ENCODE results near the gene MFAP3L.
"Not testable (repeated sequence)": the region's sequence is repeated elsewhere in the genome, so short reads cannot be mapped to it uniquely, and the experiment has no call there.

MFAP3L gene

DNA sequence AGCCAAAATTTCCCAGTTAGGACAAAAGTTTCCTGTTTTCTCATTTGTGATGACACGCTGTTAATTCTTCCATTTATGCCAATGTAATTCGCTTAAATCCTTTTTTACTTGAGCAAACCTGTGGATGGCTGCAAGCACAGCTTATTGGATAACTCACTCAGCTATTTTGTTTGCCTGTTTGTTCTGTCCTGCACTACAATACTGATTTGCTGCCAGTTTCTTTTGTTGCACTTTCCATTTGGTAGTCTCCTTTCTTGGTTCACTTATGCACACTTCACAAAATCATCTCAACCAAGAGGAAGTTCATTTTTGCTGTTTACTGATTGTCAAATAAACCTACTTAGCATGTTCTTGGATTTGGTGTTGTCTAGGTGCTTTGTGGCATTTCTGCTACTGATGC is 40.3 kb downstream of the MFAP3L start:
- DNase-seq = no peak

GRCh38 chr4:169984745-169985144 is 41.5 kb downstream of the MFAP3L start:
- DNase-seq = no peak

GRCh38 chr4:169984173-169984572 is 42.0 kb downstream of the MFAP3L start:
- DNase-seq = no peak

GRCh38 chr4:169976951-169977350 is 49.2 kb downstream of the MFAP3L start:
- DNase-seq = no peak

DNA sequence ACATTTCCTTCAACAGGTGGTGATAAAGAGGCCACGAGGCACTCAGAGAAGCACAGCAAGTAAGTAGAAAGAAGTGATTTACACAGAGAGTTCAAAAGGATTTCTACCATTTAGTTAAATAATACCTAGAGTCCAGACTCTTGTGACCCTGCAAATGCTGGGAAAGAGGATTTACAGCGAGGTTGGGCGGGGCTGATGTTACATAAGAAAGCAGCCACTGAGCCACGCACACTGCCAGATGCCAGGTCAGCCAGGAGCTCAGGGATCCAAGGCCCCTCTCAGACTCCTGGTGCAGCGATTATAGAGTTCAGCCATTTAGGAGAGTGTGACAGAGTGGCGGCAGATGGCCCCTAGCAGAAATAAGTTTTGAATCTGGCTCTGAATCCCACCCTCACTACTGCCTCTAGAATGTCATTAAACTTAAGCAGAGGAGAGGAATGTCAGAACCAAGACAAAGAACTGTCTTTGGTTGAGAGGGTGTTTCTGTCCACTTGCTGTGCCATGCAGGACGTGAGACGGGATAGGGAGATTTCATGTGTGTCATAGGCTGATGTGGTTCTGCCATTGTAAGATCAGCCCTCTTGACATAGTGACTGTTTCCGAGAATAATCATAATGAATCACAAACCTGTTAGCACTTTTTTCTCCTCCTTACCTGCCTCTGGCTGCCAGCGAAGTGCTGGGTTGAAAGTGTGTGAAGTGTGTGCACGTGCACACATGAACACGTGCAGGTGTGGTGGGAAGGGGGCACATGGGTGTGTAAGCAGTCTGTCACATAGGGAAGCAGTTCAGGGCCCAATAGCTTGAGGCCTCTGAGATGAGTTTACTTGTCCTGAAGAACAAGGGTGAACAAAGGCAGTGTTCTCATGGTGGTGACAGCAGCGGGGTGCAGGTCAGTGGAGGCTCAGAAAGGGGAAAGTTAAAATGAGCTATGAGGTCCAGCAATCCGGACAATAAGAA is 50.1 kb downstream of the MFAP3L start:
- DNase-seq = no peak

DNA sequence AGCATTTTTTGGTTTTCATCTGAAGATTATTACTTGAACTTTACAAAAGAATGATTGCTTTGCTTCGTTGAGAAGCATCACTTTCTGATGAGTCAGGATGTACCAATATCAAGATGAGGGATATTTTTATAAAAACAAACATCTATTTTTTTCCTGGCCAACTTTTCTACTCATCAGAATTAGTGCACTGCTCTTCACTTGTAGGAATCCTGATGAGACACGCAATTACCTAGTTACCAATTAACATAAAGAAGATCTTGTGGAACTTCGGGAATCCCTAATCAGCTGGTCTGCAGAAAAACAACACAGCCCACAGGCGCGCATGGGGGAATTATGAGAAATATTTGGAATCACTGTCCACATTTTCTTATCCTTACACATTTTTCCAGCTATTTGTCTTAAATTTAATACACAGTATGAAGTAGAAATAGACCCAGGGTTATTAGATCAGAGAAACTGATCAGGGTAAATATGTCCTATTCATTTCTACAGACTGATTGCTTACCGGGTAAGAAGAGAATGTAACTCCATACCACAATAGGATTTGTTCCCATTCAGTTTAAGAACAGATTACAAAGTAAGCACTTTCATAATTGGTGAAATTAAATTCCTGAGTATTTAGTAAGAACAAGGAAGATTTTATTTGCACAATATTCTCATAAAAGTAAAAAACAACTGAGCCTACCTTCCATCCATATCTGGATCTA is 50.9 kb downstream of the MFAP3L start:
- no peak for DNase-seq

- no peak for DNase-seq
These were observed 54.7 kb downstream of the MFAP3L start for GRCh38 chr4:169971456-169972015.

GRCh38 chr4:169968999-169969398 is 57.2 kb downstream of the MFAP3L start:
- no peak for DNase-seq

DNA sequence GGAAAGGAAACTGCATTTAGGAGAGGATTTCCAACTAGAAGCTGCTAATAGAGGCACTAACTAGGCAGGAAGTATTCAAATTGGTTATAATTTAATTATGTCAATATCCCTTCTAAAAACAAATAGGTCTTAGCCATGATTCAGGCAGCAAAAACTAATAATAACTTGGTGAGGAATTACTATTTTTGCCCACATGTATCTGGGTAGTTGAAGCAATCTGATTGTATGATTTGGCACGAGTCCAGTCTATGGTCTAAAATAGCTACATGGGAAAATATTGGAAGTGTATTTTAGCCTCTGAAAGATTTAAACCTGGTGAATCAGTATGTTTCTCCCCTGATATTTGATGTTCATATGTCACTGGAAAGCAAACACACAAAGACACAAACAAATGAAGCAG is 62.2 kb downstream of the MFAP3L start:
- no peak for DNase-seq

- DNase-seq = no peak
These were observed 66.9 kb downstream of the MFAP3L start for GRCh38 chr4:169959254-169959653.

DNA sequence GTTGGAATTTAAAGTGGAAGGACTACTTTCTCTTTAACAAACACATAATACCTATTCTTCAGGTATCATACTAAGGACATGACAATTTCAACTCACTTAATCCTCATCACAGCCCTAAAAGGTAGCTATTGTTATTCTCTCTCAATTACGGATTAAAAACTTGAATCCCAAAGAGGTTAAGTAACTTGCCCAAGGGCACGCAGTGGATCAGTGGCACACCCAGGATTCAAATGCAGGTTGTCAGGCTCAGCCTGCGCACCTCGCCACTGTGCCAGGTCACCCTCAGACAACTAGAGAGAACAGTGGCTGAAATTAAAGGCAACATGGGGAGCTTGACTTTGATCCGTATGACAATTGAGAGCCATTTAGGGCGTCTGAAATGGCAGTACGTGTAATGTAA is 67.6 kb downstream of the MFAP3L start:
- no peak for DNase-seq

- no peak for DNase-seq
These were observed 68.4 kb downstream of the MFAP3L start for GRCh38 chr4:169957785-169958184.

DNA sequence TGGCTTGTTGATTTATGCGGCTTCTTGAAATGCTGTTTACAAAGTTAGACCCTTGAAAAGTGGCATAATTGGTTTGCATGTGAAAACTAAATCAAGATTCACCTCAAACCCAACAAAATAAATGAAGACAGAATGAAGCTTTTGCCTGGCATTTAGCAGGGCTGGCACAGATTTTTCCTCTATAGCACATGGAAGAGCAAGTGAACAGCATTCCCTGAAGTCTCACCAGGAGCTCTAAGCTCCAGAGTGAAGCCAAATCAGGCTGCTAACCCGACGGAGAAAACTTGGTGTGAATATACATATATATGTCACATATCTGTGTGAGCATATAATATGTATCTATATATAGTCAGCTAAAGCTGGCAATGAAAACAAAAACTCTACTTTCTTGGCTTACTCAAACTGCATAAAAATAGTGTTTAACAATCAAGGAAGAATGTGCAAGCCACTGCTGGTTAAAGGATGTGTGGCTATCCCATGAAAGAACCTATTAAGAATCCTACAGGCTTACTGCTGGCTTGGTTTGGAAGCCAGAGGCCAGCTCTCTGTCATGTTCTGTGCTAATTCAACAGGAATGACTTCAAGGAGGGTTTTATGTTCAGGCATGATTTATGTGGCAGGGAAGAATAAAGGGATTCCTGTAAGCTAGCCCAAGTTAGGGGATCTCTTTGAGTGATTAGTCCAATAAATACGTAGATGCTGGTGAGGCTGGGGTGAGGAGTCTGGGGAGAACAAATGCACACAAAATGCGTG is 69.9 kb downstream of the MFAP3L start:
- DNase-seq = no peak

GRCh38 chr4:169955521-169955920 is 70.7 kb downstream of the MFAP3L start:
- no peak for DNase-seq

- no peak for DNase-seq
These were observed 73.8 kb downstream of the MFAP3L start for GRCh38 chr4:169952236-169953002.

- DNase-seq = no peak
These were observed 77.9 kb downstream of the MFAP3L start for GRCh38 chr4:169948271-169948670.

DNA sequence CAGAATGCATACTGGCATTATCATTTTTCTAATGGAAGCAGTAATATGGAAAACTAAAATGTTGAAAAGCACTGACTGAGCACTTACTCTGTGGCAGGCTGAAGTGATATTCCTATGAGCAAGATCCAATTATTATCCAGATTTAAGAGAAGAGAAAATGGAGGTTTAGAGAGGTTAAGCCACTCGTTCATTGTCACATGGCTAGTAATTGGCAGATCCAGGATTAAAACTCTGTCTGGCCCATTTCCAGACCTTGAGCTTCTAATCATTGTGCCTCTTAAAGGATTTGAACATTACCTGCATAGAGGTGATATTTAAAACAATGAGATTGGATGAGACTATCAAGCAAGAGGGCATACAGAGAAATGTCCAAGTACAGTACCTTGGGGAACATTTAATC is 80.6 kb downstream of the MFAP3L start:
- no peak for DNase-seq

- DNase-seq = not testable (repeated sequence)
These were observed 82.6 kb downstream of the MFAP3L start for GRCh38 chr4:169943601-169944000.

- DNase-seq = no peak
These were observed 85.1 kb downstream of the MFAP3L start for GRCh38 chr4:169941141-169941540.

DNA sequence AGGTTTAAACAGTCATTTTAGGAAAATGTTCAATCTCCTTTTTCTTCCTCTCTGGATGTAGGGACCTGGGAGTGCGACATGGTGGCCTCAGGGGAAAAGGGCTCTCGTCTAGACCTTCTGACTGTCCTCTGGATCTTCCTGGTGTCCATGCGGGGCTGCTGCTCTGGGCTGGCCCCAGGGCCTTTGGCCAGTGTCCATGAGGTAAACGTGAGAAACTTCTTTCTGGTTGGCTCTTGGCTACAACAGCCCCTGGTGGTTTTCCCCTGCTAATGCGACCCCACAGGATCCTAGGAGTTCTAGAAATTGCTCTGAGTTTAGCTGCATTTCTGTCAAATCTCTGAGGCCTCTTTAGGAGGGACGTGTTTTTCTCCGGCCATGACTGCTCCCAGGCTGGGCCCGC is 85.7 kb downstream of the MFAP3L start:
- DNase-seq = no peak

All from CD4-positive, alpha-beta T cell treated with Interleukin-1 beta for 1 hour (primary cell).